ENCODE results near the gene DMTF1.

DMTF1 gene

GRCh38 chr7:87116315-87116714 is 35.9 kb upstream of the DMTF1 start:
- FAIRE-seq (no peak), DNase-seq (ENCODE audit: insufficient read length, low spot score) (no peak)
- TF ChIP-seq POLR2AphosphoS5 (IDR thresholded peaks at IDR 0.05; ENCODE audit: low read depth, low read length): no peak
- no peak for TF ChIP-seq POLR2A (IDR thresholded peaks at IDR 0.05; ENCODE audit: low read depth, low read length)
- no peak for TF ChIP-seq SPI1 (IDR thresholded peaks at IDR 0.05; ENCODE audit: low read depth, low read length)
- no peak for TF ChIP-seq POU2F2 (IDR thresholded peaks at IDR 0.05; ENCODE audit: low read depth, low read length)
- no peak for TF ChIP-seq PAX5 (IDR thresholded peaks at IDR 0.05; ENCODE audit: insufficient read depth, low read length, severe bottlenecking)
- no peak for TF ChIP-seq TAF1 (IDR thresholded peaks at IDR 0.05; ENCODE audit: low read depth, low read length)

DNA sequence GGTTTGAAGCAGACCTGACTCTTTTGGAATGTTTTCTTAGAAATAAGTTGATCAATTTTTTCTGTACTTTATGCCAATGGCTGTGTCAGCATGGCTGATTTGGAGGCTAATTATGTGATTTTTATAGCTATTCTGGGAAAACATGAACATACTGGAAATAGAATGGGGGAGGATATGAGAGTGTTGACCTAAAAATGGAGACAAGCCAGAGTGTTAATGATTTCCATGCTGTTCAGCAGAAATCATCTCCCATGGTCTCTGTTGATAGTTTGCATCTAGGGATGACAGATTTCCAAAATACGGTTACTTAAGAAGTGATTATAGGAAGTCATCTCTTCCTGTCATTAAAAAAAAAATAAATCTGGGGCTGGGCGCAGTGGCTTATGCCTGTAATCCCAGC is 32.7 kb upstream of the DMTF1 start:
- TF ChIP-seq POU2F2 (IDR thresholded peaks at IDR 0.05; ENCODE audit: low read depth, low read length) (no peak), TAF1 (IDR thresholded peaks at IDR 0.05; ENCODE audit: low read depth, low read length) (no peak), SPI1 (IDR thresholded peaks at IDR 0.05; ENCODE audit: low read depth, low read length) (no peak), PAX5 (IDR thresholded peaks at IDR 0.05; ENCODE audit: insufficient read depth, low read length, severe bottlenecking) (no peak), POLR2AphosphoS5 (IDR thresholded peaks at IDR 0.05; ENCODE audit: low read depth, low read length) (no peak), POLR2A (IDR thresholded peaks at IDR 0.05; ENCODE audit: low read depth, low read length) (no peak)
- no peak for DNase-seq (ENCODE audit: insufficient read length, low spot score)
- FAIRE-seq: no peak

- DNase-seq (ENCODE audit: insufficient read length, low spot score): no peak
- TF ChIP-seq POU2F2 (IDR thresholded peaks at IDR 0.05; ENCODE audit: low read depth, low read length): no peak
- no peak for TF ChIP-seq TAF1 (IDR thresholded peaks at IDR 0.05; ENCODE audit: low read depth, low read length)
- no peak for TF ChIP-seq POLR2A (IDR thresholded peaks at IDR 0.05; ENCODE audit: low read depth, low read length)
- no peak for TF ChIP-seq PAX5 (IDR thresholded peaks at IDR 0.05; ENCODE audit: insufficient read depth, low read length, severe bottlenecking)
- TF ChIP-seq POLR2AphosphoS5 (IDR thresholded peaks at IDR 0.05; ENCODE audit: low read depth, low read length): no peak
- TF ChIP-seq SPI1 (IDR thresholded peaks at IDR 0.05; ENCODE audit: low read depth, low read length): no peak
- FAIRE-seq: no peak
Measured at GRCh38 chr7:87123105-87123504, 29.1 kb upstream of the DMTF1 start.

- FAIRE-seq (no peak), DNase-seq (ENCODE audit: insufficient read length, low spot score) (no peak)
- TF ChIP-seq PAX5 (IDR thresholded peaks at IDR 0.05; ENCODE audit: insufficient read depth, low read length, severe bottlenecking): no peak
- no peak for TF ChIP-seq POLR2A (IDR thresholded peaks at IDR 0.05; ENCODE audit: low read depth, low read length)
- no peak for TF ChIP-seq POLR2AphosphoS5 (IDR thresholded peaks at IDR 0.05; ENCODE audit: low read depth, low read length)
- no peak for TF ChIP-seq TAF1 (IDR thresholded peaks at IDR 0.05; ENCODE audit: low read depth, low read length)
- TF ChIP-seq SPI1 (IDR thresholded peaks at IDR 0.05; ENCODE audit: low read depth, low read length): no peak
Measured at GRCh38 chr7:87127019-87127418, 25.2 kb upstream of the DMTF1 start.

- DNase-seq (ENCODE audit: insufficient read length, low spot score) (no peak), FAIRE-seq (peak; percentile 41)
- TF ChIP-seq POU2F2 (IDR thresholded peaks at IDR 0.05; ENCODE audit: low read depth, low read length): no peak
- no peak for TF ChIP-seq TAF1 (IDR thresholded peaks at IDR 0.05; ENCODE audit: low read depth, low read length)
- no peak for TF ChIP-seq POLR2A (IDR thresholded peaks at IDR 0.05; ENCODE audit: low read depth, low read length)
- no peak for TF ChIP-seq PAX5 (IDR thresholded peaks at IDR 0.05; ENCODE audit: insufficient read depth, low read length, severe bottlenecking)
- TF ChIP-seq POLR2AphosphoS5 (IDR thresholded peaks at IDR 0.05; ENCODE audit: low read depth, low read length): no peak
- no peak for TF ChIP-seq SPI1 (IDR thresholded peaks at IDR 0.05; ENCODE audit: low read depth, low read length)
Measured at GRCh38 chr7:87128861-87129267, 23.4 kb upstream of the DMTF1 start.

- no peak for TF ChIP-seq POU2F2 (IDR thresholded peaks at IDR 0.05; ENCODE audit: low read depth, low read length)
- no peak for TF ChIP-seq POLR2AphosphoS5 (IDR thresholded peaks at IDR 0.05; ENCODE audit: low read depth, low read length)
- TF ChIP-seq TAF1 (IDR thresholded peaks at IDR 0.05; ENCODE audit: low read depth, low read length): no peak
- no peak for TF ChIP-seq POLR2A (IDR thresholded peaks at IDR 0.05; ENCODE audit: low read depth, low read length)
- no peak for TF ChIP-seq SPI1 (IDR thresholded peaks at IDR 0.05; ENCODE audit: low read depth, low read length)
- no peak for TF ChIP-seq PAX5 (IDR thresholded peaks at IDR 0.05; ENCODE audit: insufficient read depth, low read length, severe bottlenecking)
- DNase-seq (ENCODE audit: insufficient read length, low spot score) (no peak), FAIRE-seq (no peak)
Measured at GRCh38 chr7:87129332-87129731, 22.9 kb upstream of the DMTF1 start.

DNA sequence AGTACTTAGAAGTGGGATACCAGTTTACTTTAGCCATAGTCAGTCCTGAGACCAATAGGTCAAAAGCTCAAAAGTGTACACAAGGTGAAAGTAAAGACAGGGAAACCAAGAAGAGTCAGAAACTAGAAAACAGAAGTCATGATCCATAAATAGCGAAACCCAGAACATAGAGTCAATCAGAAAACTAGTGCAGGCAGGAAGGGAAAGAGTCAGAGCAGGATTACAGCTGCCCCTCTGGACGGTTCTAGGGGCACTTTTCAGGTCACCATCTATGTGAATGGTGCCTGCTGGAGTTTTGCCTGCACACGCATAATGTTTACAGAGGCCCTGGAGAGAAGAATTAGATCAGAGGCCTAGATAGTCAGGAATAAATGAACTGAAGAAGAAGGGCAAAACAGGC is 22.4 kb upstream of the DMTF1 start:
- no peak for TF ChIP-seq PAX5 (IDR thresholded peaks at IDR 0.05; ENCODE audit: insufficient read depth, low read length, severe bottlenecking)
- TF ChIP-seq SPI1 (IDR thresholded peaks at IDR 0.05; ENCODE audit: low read depth, low read length): peak; percentile 56
- DNase-seq (ENCODE audit: insufficient read length, low spot score) (no peak), FAIRE-seq (peak; percentile 89)

GRCh38 chr7:87131771-87132170 is 20.5 kb upstream of the DMTF1 start:
- no peak for DNase-seq (ENCODE audit: insufficient read length, low spot score)
- TF ChIP-seq SPI1 (IDR thresholded peaks at IDR 0.05; ENCODE audit: low read depth, low read length) (no peak), PAX5 (IDR thresholded peaks at IDR 0.05; ENCODE audit: insufficient read depth, low read length, severe bottlenecking) (no peak), POLR2A (IDR thresholded peaks at IDR 0.05; ENCODE audit: low read depth, low read length) (no peak), TAF1 (IDR thresholded peaks at IDR 0.05; ENCODE audit: low read depth, low read length) (no peak), POU2F2 (IDR thresholded peaks at IDR 0.05; ENCODE audit: low read depth, low read length) (no peak), POLR2AphosphoS5 (IDR thresholded peaks at IDR 0.05; ENCODE audit: low read depth, low read length) (no peak)
- no peak for FAIRE-seq

DNA sequence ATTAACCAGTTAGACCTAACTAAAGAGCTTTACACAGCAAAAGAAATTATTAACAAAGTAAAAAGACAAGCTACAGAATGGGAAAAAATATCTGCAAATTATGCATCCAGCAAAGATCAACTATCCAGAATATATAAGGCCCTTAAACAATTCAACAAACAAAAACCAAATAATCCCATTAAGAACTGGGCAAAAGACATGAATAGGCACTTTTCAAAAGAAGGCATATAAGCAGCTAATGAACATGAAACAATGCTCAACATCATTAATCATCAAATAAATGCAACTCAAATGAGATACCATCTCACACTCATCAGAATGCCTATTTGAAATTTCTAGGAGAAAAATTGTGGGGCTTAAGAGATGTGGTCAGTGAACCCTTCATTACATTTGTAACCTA is 15.0 kb upstream of the DMTF1 start:
- TF ChIP-seq POLR2AphosphoS5 (IDR thresholded peaks at IDR 0.05; ENCODE audit: low read depth, low read length) (no peak), TAF1 (IDR thresholded peaks at IDR 0.05; ENCODE audit: low read depth, low read length) (no peak), SPI1 (IDR thresholded peaks at IDR 0.05; ENCODE audit: low read depth, low read length) (no peak), POLR2A (IDR thresholded peaks at IDR 0.05; ENCODE audit: low read depth, low read length) (no peak), PAX5 (IDR thresholded peaks at IDR 0.05; ENCODE audit: insufficient read depth, low read length, severe bottlenecking) (no peak), POU2F2 (IDR thresholded peaks at IDR 0.05; ENCODE audit: low read depth, low read length) (no peak)
- FAIRE-seq (no peak), DNase-seq (ENCODE audit: insufficient read length, low spot score) (no peak)

DNA sequence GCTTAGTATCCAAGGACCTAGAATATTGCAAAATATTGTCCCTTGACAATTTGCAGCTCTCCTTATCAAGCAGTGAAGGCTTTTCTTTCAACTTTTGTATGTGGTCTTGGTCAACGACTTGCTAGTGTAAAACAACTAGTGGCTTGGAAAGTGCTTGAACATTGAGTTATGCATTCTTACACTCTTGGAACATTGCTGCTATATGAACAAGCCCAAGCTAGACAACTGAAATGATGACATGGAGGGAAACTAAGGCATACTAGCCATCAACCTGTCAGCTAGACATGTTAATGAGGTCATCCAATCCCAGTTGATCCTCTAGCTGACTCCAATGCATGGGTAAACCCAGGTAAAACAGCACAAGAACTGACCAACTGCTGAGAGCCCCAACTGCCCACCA is 12.7 kb upstream of the DMTF1 start:
- TF ChIP-seq POLR2AphosphoS5 (IDR thresholded peaks at IDR 0.05; ENCODE audit: low read depth, low read length) (no peak), TAF1 (IDR thresholded peaks at IDR 0.05; ENCODE audit: low read depth, low read length) (no peak), POLR2A (IDR thresholded peaks at IDR 0.05; ENCODE audit: low read depth, low read length) (no peak), PAX5 (IDR thresholded peaks at IDR 0.05; ENCODE audit: insufficient read depth, low read length, severe bottlenecking) (no peak), POU2F2 (IDR thresholded peaks at IDR 0.05; ENCODE audit: low read depth, low read length) (no peak), SPI1 (IDR thresholded peaks at IDR 0.05; ENCODE audit: low read depth, low read length) (no peak)
- peak; percentile 20 for FAIRE-seq
- no peak for DNase-seq (ENCODE audit: insufficient read length, low spot score)

Measured in GM12891 (cell line).